HFFc6 (cell line): ENCODE results near the gene TXNDC15. TPM values are rescaled to one million over a fixed set of nuclear protein-coding genes. Genes with fewer than 3 reads are reported as not detected.
A peak's percentile ranks its signal among the peaks of the same experiment; 100 is the strongest.
"Not testable (repeated sequence)": the region's sequence is repeated elsewhere in the genome, so short reads cannot be mapped to it uniquely, and the experiment has no call there.

Experiments
- DNase-seq: peaks from one replicate; pipeline ENCODE4 v3.0.0-alpha.2; 2018
- H3K27ac Mint-ChIP-seq: 2 replicates; pipeline ENCODE4 v1.8.0; 2020; ENCODE audit warnings: mild to moderate bottlenecking, mixed read lengths
- H3K27me3 Mint-ChIP-seq: 2 replicates; pipeline ENCODE4 v1.8.0; 2021; ENCODE audit warnings: mild to moderate bottlenecking, moderate library complexity, mixed read lengths; ENCODE audit not compliant: insufficient read depth
- H3K36me3 Mint-ChIP-seq: 2 replicates; pipeline ENCODE4 v1.8.0; 2021; ENCODE audit warnings: low read depth, mixed read lengths
- H3K4me1 Mint-ChIP-seq: 2 replicates; pipeline ENCODE4 v1.8.0; 2020; ENCODE audit warnings: low read depth, mixed read lengths
- H3K4me3 Mint-ChIP-seq: 2 replicates; pipeline ENCODE4 v1.8.0; 2020; ENCODE audit warnings: mild to moderate bottlenecking, moderate library complexity, mixed read lengths
- H3K9me3 Mint-ChIP-seq: 2 replicates; pipeline ENCODE4 v1.8.0; 2020; ENCODE audit warnings: mild to moderate bottlenecking, mixed read lengths
- CTCF ChIP-seq: fragments of 200-600 bp; sonication (generic); IDR thresholded peaks from 2 replicates; pipeline ENCODE4 v1.5.0; 2021; ENCODE audit warnings: antibody characterized with exemption, mild to moderate bottlenecking
- total RNA-seq, 6 experiments: library from RNA; stranded (reverse); fragmentation: NEBNext Ultra II Directional; extraction: Animal tissue kit (Norgen Biotek cat#: 25700); gene quantifications; 2 replicates in 1 of 6; 3 replicates in 5 of 6; pipeline ENCODE4 v1.2.3, GENCODE V29; 2021

Gene TXNDC15
- total RNA-seq, 6 experiments from 2014 or later, result 106 to 127 (median 125) TPM

GRCh38 chr5:134893748-134894505 lies 19.8 kb downstream of the TXNDC15 start:
- DNase-seq, result no peak
- Mint-ChIP-seq H3K27me3 (peaks cover 1% of the 10 kb centered on the region; the same call in 1 of the 2 replicates), H3K27ac (no peak overlapping the region), H3K4me3 (no peak overlapping the region), H3K4me1 (no peaks in the 10 kb centered on the region), H3K9me3 (no peaks in the 10 kb centered on the region), H3K36me3 (peaks cover 9% of the 10 kb centered on the region)
- TF ChIP-seq CTCF, result no peak

GRCh38 chr5:134902071-134902801 lies 28.1 kb downstream of the TXNDC15 start:
- DNase-seq, result peak; percentile 4
- Mint-ChIP-seq H3K27ac (peak overlapping the region; percentile 63), H3K4me1 (peaks cover 22% of the 10 kb centered on the region)

GRCh38 chr5:134904610-134905245 lies 30.6 kb downstream of the TXNDC15 start, which contains the start of gene PCBD2:
Gene PCBD2, plus strand, starts transcription at chr5:134905131. Its CDS starts 9 bp downstream, at chr5:134905140.
- no peaks in the 10 kb centered on the region for H3K9me3 Mint-ChIP-seq
- peak; percentile 93 for TF ChIP-seq CTCF

More at GRCh38 chr5:134902071-134902801, 28.1 kb downstream of the TXNDC15 start:
- Mint-ChIP-seq H3K36me3 (peaks cover 9% of the 10 kb centered on the region), H3K9me3 (no peaks in the 10 kb centered on the region), H3K4me3 (no peak overlapping the region), H3K27me3 (no peaks in the 10 kb centered on the region; the same call in 1 of the 2 replicates)
- no peak for TF ChIP-seq CTCF

GRCh38 chr5:134905246-134905996 lies 31.2 kb downstream of the TXNDC15 start:
- Mint-ChIP-seq H3K4me3 (peak overlapping the region; percentile 98), H3K4me1 (peaks cover 22% of the 10 kb centered on the region), H3K9me3 (no peaks in the 10 kb centered on the region), H3K27ac (peak overlapping the region; percentile 96), H3K36me3 (peaks cover 4% of the 10 kb centered on the region; the same call in 1 of the 2 replicates), H3K27me3 (no peaks in the 10 kb centered on the region; the same call in 1 of the 2 replicates)
- TF ChIP-seq CTCF, result peak; percentile 91
- peak; percentile 67 for DNase-seq

More at GRCh38 chr5:134904610-134905245, 30.6 kb downstream of the TXNDC15 start, which contains the start of gene PCBD2:
- Mint-ChIP-seq H3K4me1 (peaks cover 22% of the 10 kb centered on the region), H3K27ac (peak within 1 kb of the TSS; percentile 96), H3K36me3 (peaks cover 9% of the 10 kb centered on the region), H3K4me3 (peak within 1 kb of the TSS; percentile 98), H3K27me3 (no peaks in the 10 kb centered on the region; the same call in 1 of the 2 replicates)
- DNase-seq, result peak; percentile 85

GRCh38 chr5:134906811-134907210 lies 32.6 kb downstream of the TXNDC15 start:
- Mint-ChIP-seq H3K27ac (peak overlapping the region; percentile 42), H3K4me3 (peak overlapping the region; percentile 50; the same call in 1 of the 2 replicates), H3K4me1 (peaks cover 21% of the 10 kb centered on the region)

GRCh38 chr5:134910752-134911151 lies 36.6 kb downstream of the TXNDC15 start:
- not testable (repeated sequence) for H3K4me3 Mint-ChIP-seq, H3K27me3 Mint-ChIP-seq, DNase-seq, H3K36me3 Mint-ChIP-seq, H3K9me3 Mint-ChIP-seq, H3K4me1 Mint-ChIP-seq, H3K27ac Mint-ChIP-seq

More at GRCh38 chr5:134906811-134907210, 32.6 kb downstream of the TXNDC15 start:
- peaks cover 4% of the 10 kb centered on the region; the same call in 1 of the 2 replicates for H3K36me3 Mint-ChIP-seq
- no peaks in the 10 kb centered on the region; the same call in 1 of the 2 replicates for H3K27me3 Mint-ChIP-seq
- no peak for DNase-seq
- H3K9me3 Mint-ChIP-seq, result no peaks in the 10 kb centered on the region
- no peak for TF ChIP-seq CTCF
